ENCODE results near the gene NCDN. TPM values are rescaled to one million over a fixed set of nuclear protein-coding genes. Genes with fewer than 3 reads are reported as not detected.
A peak's percentile ranks its signal among the peaks of the same experiment; 100 is the strongest.

Gene NCDN
- total RNA-seq, 1 experiment from 2014 or later: 39.2 TPM

GRCh38 chr1:35590476-35591040 lies 33.0 kb downstream of the NCDN start (continued):
- no peak for TF ChIP-seq MLX (CRISPR knock-in tag; IDR thresholded peaks at IDR 0.05)
- TF ChIP-seq ZNF281 (CRISPR knock-in tag; IDR thresholded peaks at IDR 0.05): no peak
- no peak for TF ChIP-seq ERG (CRISPR knock-in tag; IDR thresholded peaks at IDR 0.05)

DNA sequence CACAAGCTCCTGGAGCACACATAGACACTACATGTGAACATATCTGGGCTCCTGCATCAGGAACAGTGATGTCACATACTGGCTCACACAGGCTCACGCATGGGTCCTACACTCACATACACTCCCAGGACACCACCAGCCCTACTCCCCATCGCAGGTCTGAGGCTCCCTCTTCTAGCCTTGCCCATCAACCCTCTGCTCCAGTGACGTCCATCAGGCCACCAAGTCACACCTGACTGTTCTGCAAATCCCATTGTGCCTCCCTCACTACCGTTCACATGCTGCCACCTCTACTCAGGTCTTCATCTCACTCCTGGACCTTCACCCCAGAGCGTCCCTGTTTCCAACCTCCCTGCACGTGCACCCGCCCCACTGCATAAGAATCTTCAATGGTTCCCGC lies 33.6 kb downstream of the NCDN start:
- ChIA-PET POLR2A (no interaction called here), CTCF (interaction anchor here (0.7 kb wide), 1 partner anchor 125 kb away, joined by 3 read pairs; no protein-coding TSS in a partner anchor)
- Mint-ChIP-seq H3K9me3 (no peaks in the 10 kb centered on the region), H3K27me3 (ENCODE audit: low read depth) (no peaks in the 10 kb centered on the region), H3K4me1 (peaks cover 10% of the 10 kb centered on the region; the same call in 1 of the 2 replicates), H3K36me3 (no peaks in the 10 kb centered on the region), H3K27ac (peak overlapping the region; percentile 77), H3K4me3 (no peak overlapping the region)
- TF ChIP-seq ERG (CRISPR knock-in tag; IDR thresholded peaks at IDR 0.05) (no peak), ZNF317 (CRISPR knock-in tag; IDR thresholded peaks at IDR 0.05; ENCODE audit: borderline replicate concordance, low read depth) (no peak), NFYB (CRISPR knock-in tag; conservative IDR thresholded peaks at IDR 0.05; ENCODE audit: low read depth) (no peak), ETV6 (CRISPR knock-in tag; IDR thresholded peaks at IDR 0.05) (no peak), AFF4 (CRISPR knock-in tag; IDR thresholded peaks at IDR 0.05; ENCODE audit: borderline replicate concordance) (no peak), AR (CRISPR knock-in tag; IDR thresholded peaks at IDR 0.05) (no peak)
- DNase-seq (ENCODE audit: low spot score): no peak
- ATAC-seq: no peak

All from WTC11 (cell line).